ENCODE measurements around the gene NIPBL. TPM values are rescaled to one million over a fixed set of nuclear protein-coding genes. Genes with fewer than 3 reads are reported as not detected.
A peak's percentile ranks its signal among the peaks of the same experiment; 100 is the strongest.

Gene NIPBL
- total RNA-seq, 1 donor from 2014 or later, result 39.2 TPM

DNA sequence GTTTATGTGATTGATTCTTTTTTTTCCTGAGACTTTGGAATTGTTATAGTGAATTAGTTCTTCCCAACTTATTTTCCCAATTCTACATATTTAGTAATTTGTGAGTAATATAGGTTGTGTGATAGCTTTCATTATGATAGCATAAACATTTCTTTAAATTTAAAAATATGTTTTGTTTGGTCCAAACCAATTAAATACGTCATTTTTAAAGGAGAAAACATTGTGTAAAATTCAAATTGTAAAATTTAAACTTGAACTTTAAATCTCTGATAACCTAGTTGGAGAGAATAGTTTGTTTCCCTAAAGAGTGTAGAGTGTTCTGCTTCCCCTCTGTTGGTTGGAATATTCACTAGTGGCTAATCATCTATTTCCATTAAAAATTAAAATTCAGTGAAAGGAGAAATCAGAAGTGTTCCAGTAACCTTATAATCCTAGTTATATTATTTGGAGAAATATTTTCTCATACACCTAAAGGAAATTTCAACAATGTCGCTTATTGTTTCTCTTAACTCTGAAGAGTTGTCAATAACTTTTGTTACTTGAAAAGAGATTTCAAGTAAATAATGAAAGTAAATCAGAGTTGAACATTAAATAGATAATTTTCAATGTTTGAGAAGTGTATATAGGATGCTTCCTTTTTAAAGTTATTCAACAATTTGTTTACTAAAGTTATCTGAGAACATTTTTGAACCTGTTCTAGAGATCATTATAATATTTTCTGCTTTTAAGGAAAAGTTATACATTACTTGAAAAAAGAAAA lies 2.9 kb downstream of the NIPBL start:
- intact Hi-C loops (cut with micrococcal nuclease), result loop anchor here (5.0 kb wide), 1 partner anchor 63 kb away; no protein-coding TSS in a partner anchor
- no peaks in the 10 kb centered on the region for H3K9me3 ChIP-seq (replicated peaks)
- peaks cover 91% of the 10 kb centered on the region for H3K4me1 ChIP-seq
- DNase-seq, result no peak
- no peaks in the 10 kb centered on the region for H3K36me3 ChIP-seq
- H3K27ac ChIP-seq (replicated peaks), result peak overlapping the region; percentile 97
- H3K4me3 ChIP-seq, result peak overlapping the region; percentile 91
- TF ChIP-seq, protein P1, sequence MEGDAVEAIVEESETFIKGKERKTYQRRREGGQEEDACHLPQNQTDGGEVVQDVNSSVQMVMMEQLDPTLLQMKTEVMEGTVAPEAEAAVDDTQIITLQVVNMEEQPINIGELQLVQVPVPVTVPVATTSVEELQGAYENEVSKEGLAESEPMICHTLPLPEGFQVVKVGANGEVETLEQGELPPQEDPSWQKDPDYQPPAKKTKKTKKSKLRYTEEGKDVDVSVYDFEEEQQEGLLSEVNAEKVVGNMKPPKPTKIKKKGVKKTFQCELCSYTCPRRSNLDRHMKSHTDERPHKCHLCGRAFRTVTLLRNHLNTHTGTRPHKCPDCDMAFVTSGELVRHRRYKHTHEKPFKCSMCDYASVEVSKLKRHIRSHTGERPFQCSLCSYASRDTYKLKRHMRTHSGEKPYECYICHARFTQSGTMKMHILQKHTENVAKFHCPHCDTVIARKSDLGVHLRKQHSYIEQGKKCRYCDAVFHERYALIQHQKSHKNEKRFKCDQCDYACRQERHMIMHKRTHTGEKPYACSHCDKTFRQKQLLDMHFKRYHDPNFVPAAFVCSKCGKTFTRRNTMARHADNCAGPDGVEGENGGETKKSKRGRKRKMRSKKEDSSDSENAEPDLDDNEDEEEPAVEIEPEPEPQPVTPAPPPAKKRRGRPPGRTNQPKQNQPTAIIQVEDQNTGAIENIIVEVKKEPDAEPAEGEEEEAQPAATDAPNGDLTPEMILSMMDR (IDR thresholded peaks at IDR 0.05; ENCODE audit: borderline replicate concordance), result no peak
- H3K27me3 ChIP-seq (ENCODE audit: low read depth), result no peaks in the 10 kb centered on the region

DNA sequence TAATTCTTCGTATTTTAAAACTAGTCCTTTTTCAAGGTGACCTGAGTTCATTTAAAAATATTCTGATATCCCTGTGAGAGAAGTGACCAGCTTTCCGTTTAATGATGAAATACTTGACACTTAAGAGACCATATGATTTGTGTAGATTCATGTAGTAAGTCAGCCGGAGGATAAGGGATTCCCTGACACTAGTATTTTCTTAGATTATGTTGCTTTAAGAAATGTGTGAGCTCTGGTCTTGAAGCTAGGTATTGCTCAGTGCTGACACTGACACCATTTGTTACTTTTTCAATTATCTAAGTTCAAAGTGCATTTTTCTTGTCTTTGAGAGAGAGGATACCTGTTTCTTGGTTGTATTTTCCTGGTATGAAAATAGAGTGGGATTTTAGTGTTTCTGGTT lies 4.2 kb downstream of the NIPBL start:
- H3K4me1 ChIP-seq, result peaks cover 91% of the 10 kb centered on the region
- no peak for DNase-seq
- no peaks in the 10 kb centered on the region for H3K9me3 ChIP-seq (replicated peaks)
- intact Hi-C loops (cut with micrococcal nuclease), result no loop called here
- TF ChIP-seq, protein P1 (IDR thresholded peaks at IDR 0.05; ENCODE audit: borderline replicate concordance), result no peak
- H3K36me3 ChIP-seq, result peaks cover 5% of the 10 kb centered on the region
- H3K27me3 ChIP-seq (ENCODE audit: low read depth), result no peaks in the 10 kb centered on the region
- H3K27ac ChIP-seq (replicated peaks), result peak overlapping the region; percentile 97
- no peak overlapping the region for H3K4me3 ChIP-seq

DNA sequence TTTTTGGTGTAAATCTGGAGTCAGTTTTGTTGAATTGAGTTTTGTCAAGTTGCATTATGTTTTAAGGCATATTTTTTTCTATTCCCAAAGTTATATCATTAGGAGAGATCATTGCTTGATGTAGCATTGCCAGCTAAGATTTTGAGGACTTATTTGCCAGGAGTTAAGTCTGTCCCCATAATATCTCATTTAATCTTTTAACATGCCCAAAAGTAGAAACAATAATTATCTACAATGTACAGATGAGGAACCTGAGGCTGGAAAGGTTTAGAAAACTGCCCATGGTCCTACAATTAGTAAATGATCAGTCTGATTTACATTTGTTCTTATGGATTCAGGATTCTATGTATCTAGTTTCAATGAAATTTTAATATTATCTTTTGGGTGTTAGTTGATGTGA lies 4.7 kb downstream of the NIPBL start:
- Histone ChIP-seq H3K27me3 (ENCODE audit: low read depth) (no peaks in the 10 kb centered on the region), H3K4me1 (peaks cover 92% of the 10 kb centered on the region), H3K36me3 (peaks cover 9% of the 10 kb centered on the region), H3K27ac (replicated peaks) (no peak overlapping the region), H3K9me3 (replicated peaks) (no peaks in the 10 kb centered on the region), H3K4me3 (no peak overlapping the region)
- TF ChIP-seq, protein P1 (IDR thresholded peaks at IDR 0.05; ENCODE audit: borderline replicate concordance), result no peak
- DNase-seq, result no peak
- intact Hi-C loops (cut with micrococcal nuclease), result no loop called here

DNA sequence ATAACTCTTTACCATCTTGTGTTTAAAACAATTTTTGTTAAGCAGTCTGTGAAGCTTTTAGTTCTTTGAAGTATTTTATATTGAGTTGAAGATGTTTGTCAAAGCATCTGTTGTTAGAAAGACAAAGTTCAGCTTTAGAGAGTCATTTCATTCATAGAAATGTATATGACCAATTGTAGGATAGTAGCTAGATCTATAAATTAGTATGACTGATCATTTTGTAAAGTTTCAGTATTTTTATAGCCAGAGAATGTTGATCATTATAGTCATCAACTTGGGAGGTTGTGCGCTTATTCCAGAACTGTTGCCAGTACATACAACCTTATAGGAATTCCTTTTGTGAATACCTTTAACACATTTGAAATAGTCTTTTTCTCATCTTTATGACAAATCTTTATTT lies 5.2 kb downstream of the NIPBL start:
- no peak overlapping the region for H3K4me3 ChIP-seq
- no peak for DNase-seq
- intact Hi-C loops (cut with micrococcal nuclease), result no loop called here
- TF ChIP-seq, protein P1 (IDR thresholded peaks at IDR 0.05; ENCODE audit: borderline replicate concordance), result no peak
- H3K36me3 ChIP-seq, result peaks cover 9% of the 10 kb centered on the region
- no peaks in the 10 kb centered on the region for H3K9me3 ChIP-seq (replicated peaks)
- H3K4me1 ChIP-seq, result peaks cover 96% of the 10 kb centered on the region
- H3K27me3 ChIP-seq (ENCODE audit: low read depth), result no peaks in the 10 kb centered on the region
- no peak overlapping the region for H3K27ac ChIP-seq (replicated peaks)

DNA sequence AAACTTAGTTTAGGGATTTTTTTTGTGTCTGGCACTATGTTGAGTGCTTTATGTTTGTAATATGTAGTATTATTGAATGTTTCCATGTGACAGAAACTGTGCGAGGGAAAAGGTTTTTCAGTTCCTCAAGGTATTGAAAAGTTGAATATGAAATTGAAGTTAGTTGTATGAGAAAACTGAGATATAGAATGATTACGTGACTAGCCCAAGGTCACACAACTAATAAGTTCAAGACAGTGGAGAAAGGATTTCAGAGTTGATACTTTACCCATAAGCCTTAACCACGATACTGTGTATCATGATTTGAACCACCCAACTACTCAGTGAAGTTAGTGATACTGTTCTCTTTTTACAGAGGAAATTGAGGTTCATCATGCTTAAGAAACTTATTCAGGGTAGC lies 5.7 kb downstream of the NIPBL start:
- intact Hi-C loops (cut with micrococcal nuclease), result no loop called here

More for the DNA sequence above, 5.7 kb downstream of the NIPBL start:
- TF ChIP-seq, protein P1 (IDR thresholded peaks at IDR 0.05; ENCODE audit: borderline replicate concordance), result no peak
- H3K27ac ChIP-seq (replicated peaks), result no peak overlapping the region
- peaks cover 9% of the 10 kb centered on the region for H3K36me3 ChIP-seq
- peaks cover 98% of the 10 kb centered on the region for H3K4me1 ChIP-seq
- no peaks in the 10 kb centered on the region for H3K27me3 ChIP-seq (ENCODE audit: low read depth)
- no peak for DNase-seq
- H3K9me3 ChIP-seq (replicated peaks), result no peaks in the 10 kb centered on the region
- H3K4me3 ChIP-seq, result no peak overlapping the region

All from left ventricle myocardium inferior (tissue), 1 donor.